Stimulated activated CD4-positive, alpha-beta T cell treated with anti-CD3 and anti-CD28 coated beads, Interleukin-2, amount 100 ng/mL, for 4 hours (primary cell): Measurements from ENCODE around the gene TTLL9.

Experiments
- DNase-seq: peaks from one replicate; pipeline ENCODE4 v3.0.0-alpha.2; 2020; ENCODE audit warnings: low read depth

The TTLL9 gene

DNA sequence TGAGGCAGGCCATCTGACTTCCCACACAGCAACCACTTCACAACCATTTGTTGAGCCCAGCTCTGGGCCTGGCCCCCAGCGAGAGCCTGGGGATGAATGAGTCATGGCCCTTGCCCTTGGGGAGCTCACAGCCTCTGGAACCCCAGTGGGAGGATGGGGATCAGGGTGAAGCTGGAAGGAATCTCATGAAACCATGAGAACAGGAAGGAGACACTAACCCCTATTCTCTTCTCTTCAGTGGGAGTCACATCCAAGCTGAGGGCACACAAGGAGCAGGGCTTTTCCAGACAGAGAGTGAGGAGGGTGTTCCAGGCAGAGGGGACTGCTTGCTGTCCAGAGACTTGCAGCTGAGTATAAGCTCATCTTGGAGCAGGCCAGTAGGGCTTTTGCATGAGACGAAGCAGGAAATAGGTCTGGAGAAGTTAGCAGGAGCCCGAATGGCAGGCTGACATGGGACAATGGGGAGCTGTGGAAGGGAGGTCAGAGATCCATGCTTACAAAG lies 32.5 kb upstream of the TTLL9 start:
- DNase-seq: no peak

DNA sequence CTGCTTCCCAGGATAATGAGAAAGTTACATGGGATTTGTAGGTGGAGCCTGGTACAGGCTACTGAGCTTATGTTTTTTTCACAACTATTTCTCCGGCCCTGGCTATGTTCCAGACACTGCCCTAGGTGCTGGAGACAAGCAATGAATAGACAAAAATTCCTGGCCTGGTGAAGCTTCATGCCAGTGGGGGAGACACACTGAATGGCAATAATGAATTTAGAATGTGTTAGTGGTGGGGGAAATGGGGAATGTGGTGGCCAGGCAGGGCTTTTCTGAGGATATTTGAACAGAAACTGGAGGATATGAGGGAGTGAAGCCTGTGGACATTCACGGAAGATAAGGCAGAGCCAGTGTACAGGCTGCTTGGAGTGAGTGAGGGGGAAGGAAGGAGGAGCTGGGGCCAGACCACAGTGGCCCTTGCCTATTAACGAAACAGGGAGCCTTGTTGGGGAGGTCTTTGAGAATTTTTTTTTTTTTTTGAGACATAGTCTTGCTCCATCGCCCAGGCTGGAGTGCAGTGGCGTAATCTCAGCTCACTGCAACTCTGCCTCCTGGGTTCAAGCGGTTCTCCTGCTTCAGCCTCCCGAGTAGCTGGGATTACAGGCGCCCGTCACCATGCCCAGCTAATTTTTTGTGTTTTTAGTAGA lies 31.7 kb upstream of the TTLL9 start:
- no peak for DNase-seq

DNA sequence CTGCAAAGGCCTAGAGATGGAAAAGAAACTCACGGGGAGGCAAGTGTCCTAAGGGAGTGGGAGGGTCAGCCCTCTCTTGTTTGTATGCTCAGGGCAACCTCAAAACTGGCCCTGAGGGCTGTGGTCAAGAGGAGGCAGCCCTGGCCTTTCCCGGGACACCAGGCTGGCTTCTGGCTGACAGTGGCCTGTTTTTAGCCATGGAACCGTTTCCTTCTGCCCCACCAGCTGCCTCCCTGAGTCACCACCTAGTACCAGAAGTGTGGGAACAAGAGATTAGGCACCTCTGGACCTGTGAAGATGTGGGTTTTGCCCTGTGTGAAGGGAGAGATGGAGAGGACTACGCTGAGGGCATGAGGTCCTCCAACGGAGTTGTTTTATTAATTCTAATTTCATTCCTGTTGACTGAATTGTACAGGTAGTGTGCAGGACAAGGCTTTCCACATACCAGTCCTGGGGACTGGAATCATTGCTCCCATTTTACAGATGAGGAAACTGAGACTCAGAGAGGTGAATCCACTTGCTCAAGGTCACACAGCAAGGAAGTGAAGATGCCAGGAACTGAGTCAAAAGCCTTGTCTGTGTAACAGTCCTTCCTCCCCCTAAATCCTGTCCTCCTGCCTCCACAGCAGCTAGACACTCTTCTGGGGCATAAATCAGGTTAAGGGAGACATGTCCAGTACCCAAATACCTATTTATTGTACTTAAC lies 30.5 kb upstream of the TTLL9 start:
- DNase-seq: no peak

DNA sequence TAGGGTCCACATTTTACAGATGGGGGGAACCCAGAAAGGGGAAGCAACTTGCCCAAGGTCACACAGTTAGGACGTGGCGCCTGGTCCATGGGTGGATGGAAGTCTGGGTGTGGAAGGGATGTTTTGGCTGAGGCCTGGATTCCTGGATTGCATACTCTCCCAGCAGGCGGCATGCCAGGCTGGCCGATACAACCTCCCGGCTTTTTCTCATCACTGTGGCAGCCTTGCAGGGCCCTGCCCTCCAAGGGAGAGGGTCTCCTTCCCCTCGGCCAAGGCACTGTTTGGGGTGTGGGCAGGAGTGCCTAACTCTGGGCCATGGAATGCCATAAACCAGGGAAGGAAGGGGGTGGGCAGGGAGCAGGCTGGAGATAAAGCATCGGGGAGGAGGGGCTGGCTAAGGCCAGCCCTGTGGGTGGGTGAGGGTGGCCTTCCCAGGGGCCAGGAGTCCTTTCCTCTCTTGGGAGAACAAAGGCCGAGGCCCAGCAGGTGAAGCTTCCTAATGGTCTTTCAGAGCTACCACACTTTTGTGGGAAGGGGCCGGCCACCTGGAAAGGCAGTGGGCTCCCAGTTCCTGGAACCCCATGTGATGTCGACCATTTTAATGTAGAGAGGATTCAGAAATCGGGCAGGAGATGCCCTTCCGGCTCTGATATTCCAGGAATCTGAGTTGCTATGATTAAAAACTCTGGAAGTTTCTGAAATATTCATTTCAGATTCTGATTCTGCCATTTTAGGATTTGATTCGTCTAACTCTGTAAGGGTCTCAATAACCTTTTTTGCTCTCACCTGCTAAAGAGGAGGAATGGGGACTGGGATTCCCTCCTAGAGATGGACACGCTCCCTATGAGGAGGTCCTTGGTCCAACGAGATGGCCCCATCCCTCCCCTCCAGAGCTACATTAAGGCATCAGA lies 29.3 kb upstream of the TTLL9 start:
- DNase-seq: no peak

DNA sequence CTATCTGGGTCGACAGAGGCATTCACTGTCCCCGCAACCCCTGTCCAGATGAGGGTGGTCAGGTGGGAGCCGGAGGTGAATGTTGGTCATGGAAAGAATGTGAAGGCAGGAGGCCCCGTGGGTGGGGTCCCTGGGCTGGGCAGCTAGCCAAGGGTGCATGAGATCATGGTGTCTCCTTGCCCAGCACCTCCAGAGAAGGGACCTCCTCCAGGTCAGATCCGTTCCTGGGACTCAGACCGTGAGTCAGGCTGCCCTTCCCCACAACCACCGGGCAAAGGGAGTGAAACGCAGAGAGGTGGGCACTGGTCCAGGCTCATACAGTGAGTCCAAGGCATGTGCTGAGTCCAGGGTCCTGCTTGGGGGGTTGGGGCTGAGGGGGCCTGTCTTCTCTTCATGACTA lies 28.5 kb upstream of the TTLL9 start:
- no peak for DNase-seq

DNA sequence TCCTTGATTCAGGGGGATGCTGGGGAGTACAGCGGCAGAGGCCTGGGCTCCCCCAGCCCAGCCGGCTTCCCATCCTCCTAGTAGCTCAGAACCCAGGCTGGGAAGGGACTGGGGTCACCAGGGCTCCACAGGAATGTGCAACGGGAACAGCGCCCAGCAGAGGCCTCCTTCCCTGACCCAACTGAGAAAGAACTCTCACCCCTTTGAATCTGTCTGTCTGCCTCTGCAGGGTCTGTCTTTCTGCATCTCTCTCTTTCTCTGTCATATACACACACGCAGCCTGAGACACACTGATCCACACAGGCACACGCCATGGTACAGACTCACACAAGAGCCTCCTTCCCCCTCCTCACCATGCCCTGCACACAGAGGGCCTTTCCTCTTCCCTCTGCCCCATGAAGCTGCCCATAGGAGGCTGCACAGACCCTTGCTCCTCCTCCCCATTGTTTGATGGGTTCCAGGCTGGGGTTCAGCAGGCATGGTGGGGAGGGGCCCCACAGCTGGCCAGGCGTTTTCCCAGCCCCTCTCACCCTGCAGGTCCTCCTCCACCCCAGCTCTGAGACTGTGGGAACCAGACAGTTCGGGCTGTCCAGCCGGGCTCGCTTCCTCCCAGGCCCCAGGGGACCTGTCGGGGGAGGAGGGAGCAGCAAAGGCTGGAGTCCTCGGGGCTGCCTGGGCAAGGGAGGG lies 27.8 kb upstream of the TTLL9 start:
- DNase-seq: no peak

DNA sequence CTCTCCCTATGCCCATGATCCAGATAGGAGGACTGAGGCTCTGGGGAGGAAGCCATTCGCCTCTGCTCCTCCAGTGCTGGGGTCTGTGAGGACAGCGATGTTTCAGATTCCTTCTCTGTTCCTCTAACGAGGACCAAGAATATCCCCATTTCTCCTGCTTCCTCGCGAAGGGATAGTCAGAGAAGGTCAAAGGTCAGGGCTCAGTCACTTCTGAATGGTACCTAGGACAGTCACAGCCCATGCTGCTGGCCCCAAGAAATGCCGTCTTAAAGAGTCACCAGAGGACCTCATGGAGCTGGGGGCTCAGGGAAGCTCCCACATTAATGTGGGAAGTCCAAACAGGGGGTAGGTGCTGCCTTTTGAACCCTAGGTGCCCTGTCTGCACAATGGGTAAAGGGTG lies 27.1 kb upstream of the TTLL9 start:
- no peak for DNase-seq

DNA sequence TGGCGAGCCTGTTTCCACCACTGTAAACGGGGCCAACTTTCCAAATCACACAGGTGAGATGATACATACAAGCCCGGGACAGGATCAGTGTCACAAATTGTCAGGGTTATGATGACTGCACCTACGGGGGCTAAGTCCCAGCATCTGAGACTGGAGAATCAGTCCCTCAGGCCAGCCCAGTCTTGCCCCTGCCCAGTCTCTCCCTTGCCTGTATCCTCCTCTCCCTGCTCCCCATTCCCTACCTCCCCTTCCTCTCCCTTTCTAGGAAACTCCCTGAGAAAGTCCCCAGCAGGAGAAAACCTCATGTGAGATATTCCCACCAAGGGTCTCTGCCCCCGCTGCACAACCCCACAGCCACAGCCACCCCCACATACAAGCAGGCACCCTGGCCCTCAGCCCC lies 26.6 kb upstream of the TTLL9 start:
- no peak for DNase-seq

DNA sequence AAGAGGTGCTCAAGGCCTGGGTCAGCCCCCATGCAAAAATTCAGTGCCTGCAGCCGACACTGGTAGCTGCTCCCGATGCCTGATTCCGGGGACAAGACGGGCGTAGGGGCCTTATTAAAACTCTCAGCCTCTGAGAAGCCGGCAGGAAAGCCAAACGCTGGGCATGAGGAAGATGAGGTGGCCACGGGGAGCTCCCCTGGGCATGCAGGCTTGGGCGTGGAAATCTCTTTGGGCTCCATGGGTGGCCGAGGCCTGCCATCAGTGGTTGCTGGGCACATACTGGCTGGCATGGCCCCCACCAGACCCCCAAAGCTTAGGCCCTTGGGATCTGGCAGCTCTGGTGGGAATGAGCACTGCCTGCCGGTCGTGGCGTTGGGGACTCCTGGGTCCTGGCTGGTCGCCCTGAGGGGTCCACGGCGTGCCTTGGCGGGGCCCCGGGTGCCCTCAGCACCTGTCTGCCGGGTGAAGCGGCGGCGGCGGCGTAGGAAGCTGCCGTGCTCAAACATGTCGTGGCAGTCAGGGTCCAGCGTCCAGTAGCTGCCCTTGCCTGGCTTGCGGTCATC lies 25.6 kb upstream of the TTLL9 start:
- no peak for DNase-seq

DNA sequence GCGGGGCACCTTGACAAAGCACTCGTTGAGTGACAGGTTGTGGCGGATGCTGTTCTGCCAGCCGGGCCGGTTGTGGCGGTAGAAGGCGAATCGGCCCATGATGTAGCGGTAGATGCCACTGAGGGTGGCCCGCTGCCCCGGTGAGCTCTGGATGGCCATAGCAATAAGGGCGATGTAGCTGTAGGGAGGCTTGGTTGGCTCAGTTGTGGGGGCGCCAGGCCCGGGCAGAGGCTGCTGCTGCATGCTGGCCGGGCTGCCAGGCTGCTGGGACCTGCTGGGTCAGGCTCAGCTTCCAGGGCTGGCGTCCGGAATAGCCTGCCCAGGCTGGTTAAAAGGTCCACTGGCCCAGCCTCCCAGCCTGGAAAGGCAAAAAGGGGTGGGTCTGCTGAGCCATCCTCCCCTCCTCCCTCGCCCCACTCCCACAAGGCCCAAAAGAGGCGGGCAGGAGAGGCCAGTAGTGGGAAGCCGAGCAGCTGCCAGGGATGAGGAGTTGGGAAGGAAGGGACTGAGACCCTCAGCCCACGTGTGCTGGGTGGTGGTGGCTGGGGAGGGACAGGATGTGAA lies 25.1 kb upstream of the TTLL9 start, which contains the start of gene FOXS1:
Gene FOXS1, minus strand, starts transcription at position 305 of the 564 bp plus-strand sequence. Its CDS starts 62 bp downstream, at position 243.
- no peak for DNase-seq

DNA sequence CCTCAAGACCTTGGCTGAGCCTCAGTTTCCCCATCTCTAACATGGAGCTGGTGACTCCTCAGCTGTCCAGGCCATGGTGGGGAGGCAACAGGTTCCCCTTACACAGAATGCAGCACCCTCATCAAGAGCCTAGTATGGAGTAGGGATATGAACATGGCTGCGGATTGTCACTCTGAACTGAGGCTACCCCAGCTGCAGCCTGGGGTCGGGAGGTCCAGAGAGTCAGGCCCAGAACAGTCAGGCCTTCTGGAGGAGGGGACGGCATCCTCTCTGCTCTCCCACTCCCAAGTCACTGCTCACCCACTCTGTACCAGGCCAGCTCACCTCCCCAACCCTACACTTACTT lies 23.7 kb upstream of the TTLL9 start:
- DNase-seq: no peak

DNA sequence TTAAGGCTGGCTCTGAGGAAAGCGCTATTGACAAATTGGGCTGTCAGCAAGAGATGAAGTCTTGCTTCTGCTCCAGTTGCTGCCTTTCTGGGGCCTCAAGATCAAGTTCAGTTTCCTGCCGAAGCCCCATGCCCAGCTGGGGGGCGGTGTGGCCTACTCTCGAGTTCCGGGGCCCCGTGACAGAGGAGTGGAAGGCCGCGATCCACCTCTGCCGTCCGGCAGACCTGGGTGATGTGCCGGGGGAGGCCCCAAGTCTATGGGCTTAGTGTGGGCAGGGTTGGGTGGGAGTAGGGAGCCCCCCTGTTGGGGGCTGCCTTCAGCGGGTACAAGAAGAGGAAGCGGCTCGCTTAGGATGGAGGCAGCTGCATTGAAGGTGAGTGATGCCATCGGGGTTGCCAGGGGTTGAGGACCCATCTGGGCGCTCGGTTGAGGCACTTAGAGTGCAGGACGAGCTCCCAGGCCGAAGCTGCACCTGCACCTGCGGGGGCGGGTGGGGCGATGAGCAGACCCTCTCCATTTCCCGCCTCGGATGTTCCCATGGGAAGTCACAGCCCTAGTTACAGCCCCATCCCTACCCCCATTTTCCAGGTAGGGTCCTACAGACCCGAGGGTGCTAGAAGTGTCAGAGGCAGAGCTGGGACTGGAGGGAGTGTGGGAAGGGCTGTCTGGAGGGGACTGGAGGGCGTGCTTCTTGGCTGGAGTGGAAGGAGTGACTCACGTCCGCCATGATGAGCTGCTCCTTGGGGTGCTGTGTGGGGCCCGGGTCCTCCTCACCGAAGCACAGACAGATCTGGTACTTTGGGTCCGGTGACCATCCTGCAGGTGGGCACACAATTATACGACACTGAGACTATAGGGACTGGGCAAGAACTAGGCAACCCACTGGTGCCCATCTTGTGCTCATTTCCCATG lies 22.1 kb upstream of the TTLL9 start:
- DNase-seq: no peak

DNA sequence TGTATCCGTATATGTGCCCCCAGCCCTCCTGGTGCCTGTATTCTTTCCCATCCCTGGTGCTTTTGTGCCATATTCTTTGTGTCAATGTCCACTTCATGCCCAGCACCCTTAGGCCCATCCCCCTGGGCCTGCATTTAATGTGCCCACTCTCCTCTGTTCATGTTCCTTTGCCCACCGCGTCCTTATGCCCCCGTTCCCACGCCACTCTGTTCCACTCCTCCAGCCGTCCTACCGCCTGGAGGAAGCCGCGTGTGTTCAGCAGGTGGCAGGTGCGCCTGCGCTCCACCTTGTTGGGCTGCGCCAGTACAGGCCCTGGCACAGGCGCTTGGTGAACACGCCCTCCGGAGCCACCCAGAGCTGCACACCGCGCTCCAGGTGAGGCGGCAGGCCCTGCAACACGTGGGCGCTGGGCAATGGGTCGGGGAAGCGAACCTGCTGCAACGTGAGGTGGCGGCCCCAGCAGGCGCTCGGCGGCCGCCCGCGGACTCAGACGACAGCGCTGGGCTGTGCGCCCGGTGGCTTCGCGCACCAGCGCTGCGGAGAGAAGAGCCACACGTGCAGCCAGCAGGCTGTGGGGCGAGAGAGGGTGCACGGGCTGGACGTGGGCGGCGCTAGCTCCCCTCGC lies 21.0 kb upstream of the TTLL9 start:
- DNase-seq: no peak

DNA sequence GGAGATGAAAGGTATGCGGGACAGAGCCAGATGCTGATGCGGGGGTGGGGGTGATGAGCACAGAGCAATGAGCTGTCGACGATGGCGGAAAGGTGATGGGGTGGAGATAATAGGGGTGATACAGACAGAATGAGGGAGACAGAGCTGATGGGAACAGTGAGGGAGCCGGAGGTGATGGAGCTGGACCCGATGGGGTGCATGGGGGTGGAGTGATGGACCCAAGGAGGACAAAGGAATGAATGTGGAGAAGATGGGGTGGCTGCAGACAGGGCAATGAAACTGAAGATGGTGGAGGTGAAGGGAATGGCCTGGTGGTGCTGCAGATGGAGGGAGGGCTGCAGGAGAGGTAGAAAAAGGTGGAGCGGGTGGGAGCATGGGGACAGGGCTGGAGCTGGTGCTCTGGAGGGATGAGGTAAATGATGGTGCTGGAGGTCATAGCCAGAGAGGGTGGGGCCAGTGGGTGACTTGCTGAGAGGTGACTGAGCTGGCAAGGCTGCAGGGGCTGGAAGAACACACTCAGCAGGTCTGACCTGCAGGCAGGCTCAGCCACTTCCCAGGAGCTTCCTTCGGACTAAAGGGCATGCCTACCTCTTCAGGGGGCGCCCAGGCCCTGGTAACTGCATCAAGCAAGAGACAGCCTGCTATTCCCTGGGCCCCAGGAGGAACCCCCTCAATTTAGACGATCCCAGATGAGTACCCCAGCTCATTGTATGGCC lies 19.0 kb upstream of the TTLL9 start:
- DNase-seq: no peak

DNA sequence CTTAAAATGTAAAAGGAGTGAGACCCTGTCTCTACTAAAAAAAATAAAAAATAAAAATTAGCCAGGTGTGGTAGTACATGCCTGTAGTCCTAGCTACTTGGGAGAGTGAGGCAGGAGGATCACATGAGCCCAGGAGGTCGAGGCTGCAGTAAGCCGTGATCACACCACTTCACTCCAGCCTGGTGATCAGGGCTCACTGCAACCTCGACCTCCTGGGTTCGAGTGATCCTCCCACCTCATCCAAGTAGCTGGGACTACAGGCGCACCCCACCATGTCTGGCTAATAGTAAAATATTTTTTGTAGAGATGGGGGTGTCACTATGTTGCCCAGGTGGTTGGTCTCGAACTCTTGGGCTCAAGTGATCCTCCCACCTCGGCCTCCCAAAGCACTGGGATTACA lies 17.0 kb upstream of the TTLL9 start:
- no peak for DNase-seq

DNA sequence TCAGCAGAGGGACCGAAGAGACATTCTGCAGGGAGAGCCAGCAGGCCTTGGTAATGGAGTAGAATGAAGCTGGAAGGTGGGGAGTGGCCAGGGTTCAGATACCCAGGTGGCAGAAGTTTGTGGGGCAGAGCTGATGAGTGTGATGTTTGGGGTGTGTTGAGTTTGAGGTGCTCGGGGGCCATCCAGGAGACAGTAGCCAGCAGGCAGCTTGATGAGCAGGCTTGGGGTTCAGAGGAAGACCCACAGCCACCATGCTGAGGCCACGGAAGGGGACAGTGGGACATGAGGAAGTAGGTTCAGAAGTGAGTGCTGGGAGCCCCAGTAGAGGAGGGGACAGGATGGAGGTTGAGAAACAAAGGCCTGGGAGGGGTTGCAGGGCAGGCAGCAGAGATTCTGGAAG lies 13.9 kb upstream of the TTLL9 start:
- no peak for DNase-seq

DNA sequence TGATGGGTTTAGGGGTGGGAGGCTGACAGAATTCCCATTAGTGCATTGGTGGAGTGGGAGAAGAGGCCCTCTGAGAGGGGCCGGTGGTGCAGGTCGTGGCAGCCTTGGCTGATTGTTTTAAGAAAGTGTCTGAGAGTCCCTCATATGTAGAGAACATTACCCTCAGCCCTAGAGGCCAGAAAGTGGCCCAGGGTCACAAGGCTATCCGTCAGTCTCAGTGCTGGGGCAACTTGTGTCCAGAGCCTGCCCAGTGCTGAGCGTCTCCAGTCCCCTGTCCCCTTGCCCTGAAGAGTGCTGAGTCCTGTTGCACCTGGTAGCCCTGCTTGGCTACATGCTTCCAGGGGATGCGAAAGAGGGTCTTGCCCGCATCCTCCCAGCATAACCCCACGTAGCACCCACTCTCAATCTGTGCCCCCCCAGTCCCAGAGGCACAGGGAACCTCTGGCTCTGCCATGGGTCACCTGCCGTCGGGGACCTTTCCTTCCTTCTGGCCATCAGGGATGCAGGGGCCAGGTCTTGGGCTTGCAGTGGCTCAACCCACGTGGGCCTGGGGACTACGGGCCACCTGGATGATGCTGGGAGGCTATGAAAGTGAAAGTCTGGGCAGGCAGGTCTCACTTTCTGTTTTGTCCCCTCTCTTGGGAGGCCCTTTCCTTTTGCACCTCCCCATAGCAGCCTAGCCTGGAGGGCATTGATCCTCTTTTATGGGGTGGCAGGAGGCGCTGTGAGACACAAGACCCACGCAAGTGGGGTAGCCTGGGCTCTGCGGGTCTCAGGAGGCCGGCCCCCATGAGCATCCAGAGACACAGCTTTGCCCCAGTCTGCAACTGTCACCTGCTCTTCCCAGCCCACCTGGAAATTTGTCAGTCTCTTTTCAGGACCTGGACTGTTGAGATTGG lies 12.3 kb upstream of the TTLL9 start:
- DNase-seq: no peak

DNA sequence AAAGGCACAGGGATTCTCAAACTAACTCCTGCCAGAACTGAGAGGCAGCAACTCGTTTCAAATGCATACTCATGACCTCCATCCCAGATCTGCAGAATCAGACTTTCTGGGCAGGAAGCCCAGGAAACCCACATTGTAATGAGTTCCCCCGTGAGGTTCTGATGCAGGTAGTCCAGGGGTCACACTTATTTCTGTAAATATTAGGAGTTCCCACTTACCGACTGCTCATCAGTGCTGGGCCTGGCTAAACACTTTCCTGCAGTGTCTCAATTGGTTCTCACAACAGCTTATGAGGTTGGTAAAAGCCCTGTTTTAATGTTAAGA lies 11.7 kb upstream of the TTLL9 start:
- no peak for DNase-seq
